Osteoblast (primary cell): ENCODE measurements around the gene OR8G1. TPM values are rescaled to one million over a fixed set of nuclear protein-coding genes. Genes with fewer than 3 reads are reported as not detected.

Experiments used
- DNase-seq: peaks from one replicate; pipeline ENCODE4 v3.0.0; 2011; ENCODE audit warnings: low spot score, mixed read lengths; ENCODE audit not compliant: insufficient read length; ENCODE audit errors: missing footprints
- H2AFZ ChIP-seq: 2 replicates; pipeline ENCODE4 v1.6.0; 2011; ENCODE audit warnings: mild to moderate bottlenecking, low read length
- H3K27ac ChIP-seq: 2 replicates; pipeline ENCODE4 v1.5.1; 2011; ENCODE audit warnings: mild to moderate bottlenecking, low read depth, low read length, moderate library complexity
- H3K27me3 ChIP-seq: 2 replicates; pipeline ENCODE4 v1.6.0; 2012; ENCODE audit warnings: mild to moderate bottlenecking, control low read depth, inconsistent platforms, low read length, moderate library complexity; ENCODE audit not compliant: insufficient read depth
- H3K36me3 ChIP-seq: 2 replicates; pipeline ENCODE4 v1.5.1; 2011; ENCODE audit warnings: mild to moderate bottlenecking, low read length, control low read depth, moderate library complexity; ENCODE audit not compliant: insufficient read depth
- H3K4me1 ChIP-seq: 2 replicates; pipeline ENCODE4 v1.5.1; 2011; ENCODE audit warnings: mild to moderate bottlenecking, low read length, control low read depth, moderate library complexity; ENCODE audit not compliant: insufficient read depth
- H3K4me2 ChIP-seq: 2 replicates; pipeline ENCODE4 v1.6.0; 2011; ENCODE audit warnings: mild to moderate bottlenecking, low read length; ENCODE audit not compliant: insufficient read depth
- H3K4me3 ChIP-seq: fragments of 200-600 bp; sonication (generic); 3 replicates; pipeline ENCODE4 v1.5.1; 2012; ENCODE audit warnings: mild to moderate bottlenecking, low read length, inconsistent platforms; ENCODE audit not compliant: insufficient read depth
- H3K79me2 ChIP-seq: 2 replicates; pipeline ENCODE4 v1.6.0; 2012; ENCODE audit warnings: mild to moderate bottlenecking, low read length, control low read depth, inconsistent platforms; ENCODE audit not compliant: insufficient read depth
- H3K9me3 ChIP-seq: 2 replicates; pipeline ENCODE4 v1.5.1; 2011; ENCODE audit warnings: low read depth, low read length, control low read depth
- H4K20me1 ChIP-seq: 2 replicates; pipeline ENCODE4 v1.6.0; 2012; ENCODE audit warnings: mild to moderate bottlenecking, low read length, control low read depth; ENCODE audit not compliant: insufficient read depth
- CTCF ChIP-seq: IDR thresholded peaks from 2 replicates; pipeline ENCODE4 v1.5.1; 2011; ENCODE audit warnings: mild to moderate bottlenecking, low read depth, low read length, moderate library complexity; ENCODE audit errors: extremely low read depth
- total RNA-seq: library from RNA; depleted of rRNA; stranded (reverse); fragments of >200 nt; gene quantifications from 2 replicates; pipeline ENCODE4 v1.2.3, GENCODE V29; 2012

The OR8G1 gene
- total RNA-seq, 1 donor = not detected

DNA sequence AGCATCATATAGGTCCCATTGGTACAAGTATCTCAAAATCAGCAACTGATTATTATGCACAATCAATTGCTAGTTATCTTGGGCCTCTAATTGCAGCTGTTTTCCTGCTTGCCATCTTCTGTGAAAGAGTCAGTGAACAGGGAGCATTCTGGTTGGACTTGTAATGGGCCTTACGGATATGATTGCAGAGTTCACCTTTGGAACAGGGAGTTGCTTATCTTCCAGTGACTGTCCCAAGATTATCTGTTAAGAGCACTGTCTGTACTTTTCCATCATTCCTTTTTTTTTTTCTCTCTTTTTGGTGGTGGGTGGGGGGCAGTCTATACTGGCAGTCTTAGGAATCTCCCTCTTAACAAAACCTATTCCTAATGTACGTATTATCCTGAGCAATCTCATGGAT is 33.1 kb downstream of the OR8G1 start:
- H3K79me2 ChIP-seq = no peaks in the 10 kb centered on the region
- H3K36me3 ChIP-seq = no peaks in the 10 kb centered on the region
- no peak overlapping the region for H3K27ac ChIP-seq
- H2AFZ ChIP-seq = no peak overlapping the region
- no peaks in the 10 kb centered on the region for H3K4me1 ChIP-seq
- no peaks in the 10 kb centered on the region for H3K27me3 ChIP-seq
- H3K4me2 ChIP-seq = no peak overlapping the region
- no peak for DNase-seq
- H3K4me3 ChIP-seq = no peak overlapping the region
- no peak for TF ChIP-seq CTCF
- H4K20me1 ChIP-seq = no peaks in the 10 kb centered on the region
- H3K9me3 ChIP-seq = no peaks in the 10 kb centered on the region

DNA sequence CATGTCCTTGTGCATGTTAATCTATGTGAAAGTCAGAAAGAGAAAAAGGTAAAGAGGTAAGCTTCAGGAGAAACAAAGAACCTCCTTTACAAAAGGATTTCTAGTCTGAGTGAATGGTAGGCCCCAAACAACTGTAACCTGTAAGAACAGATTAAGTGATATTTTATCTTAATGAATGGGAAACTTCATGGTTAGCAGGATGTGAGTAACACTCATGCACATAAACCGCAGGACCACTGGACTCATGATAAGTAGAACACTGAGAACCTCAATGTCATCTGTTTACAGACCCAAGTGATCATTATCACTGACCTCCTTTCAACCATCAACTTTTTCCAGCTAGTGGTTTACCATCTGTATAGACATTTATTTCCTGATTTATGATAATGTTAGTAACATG is 35.2 kb downstream of the OR8G1 start:
- H3K27ac ChIP-seq = no peak overlapping the region
- H4K20me1 ChIP-seq = no peaks in the 10 kb centered on the region
- DNase-seq = no peak
- H3K79me2 ChIP-seq = no peaks in the 10 kb centered on the region
- TF ChIP-seq CTCF = no peak
- H3K9me3 ChIP-seq = no peaks in the 10 kb centered on the region
- no peak overlapping the region for H3K4me3 ChIP-seq
- no peaks in the 10 kb centered on the region for H3K4me1 ChIP-seq
- H3K4me2 ChIP-seq = no peak overlapping the region
- no peaks in the 10 kb centered on the region for H3K27me3 ChIP-seq
- no peak overlapping the region for H2AFZ ChIP-seq
- no peaks in the 10 kb centered on the region for H3K36me3 ChIP-seq

GRCh38 chr11:124277207-124277606 is 36.3 kb downstream of the OR8G1 start:
- Histone ChIP-seq H2AFZ (no peak overlapping the region), H3K4me1 (no peaks in the 10 kb centered on the region), H3K4me2 (no peak overlapping the region), H3K4me3 (no peak overlapping the region), H3K9me3 (no peaks in the 10 kb centered on the region), H3K27me3 (no peaks in the 10 kb centered on the region), H3K36me3 (no peaks in the 10 kb centered on the region), H3K27ac (no peak overlapping the region), H4K20me1 (no peaks in the 10 kb centered on the region), H3K79me2 (no peaks in the 10 kb centered on the region)
- TF ChIP-seq CTCF = no peak
- no peak for DNase-seq

DNA sequence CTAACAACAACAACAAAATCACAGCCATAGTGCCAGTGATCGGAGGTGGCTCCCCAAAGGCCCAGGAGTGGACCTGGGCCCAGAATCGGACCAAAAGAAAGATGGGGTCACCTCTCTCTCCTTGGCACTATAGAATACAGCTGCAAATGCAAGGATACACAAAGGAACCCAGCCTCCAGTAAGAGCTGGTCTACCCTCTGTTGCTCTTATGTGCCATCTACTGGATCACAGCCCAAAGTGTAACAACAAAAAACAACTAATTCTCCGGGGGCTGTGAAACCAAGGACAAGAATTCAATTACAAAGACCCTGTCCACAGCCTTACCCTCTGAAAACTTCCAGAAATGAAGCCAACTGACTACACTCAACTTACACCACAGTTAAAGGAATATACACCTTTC is 36.9 kb downstream of the OR8G1 start:
- Histone ChIP-seq H3K4me1 (no peaks in the 10 kb centered on the region), H3K4me3 (no peak overlapping the region), H3K27me3 (no peaks in the 10 kb centered on the region), H3K27ac (no peak overlapping the region), H3K36me3 (no peaks in the 10 kb centered on the region), H2AFZ (no peak overlapping the region), H4K20me1 (no peaks in the 10 kb centered on the region), H3K79me2 (no peaks in the 10 kb centered on the region), H3K9me3 (no peaks in the 10 kb centered on the region), H3K4me2 (no peak overlapping the region)
- no peak for DNase-seq
- TF ChIP-seq CTCF = no peak
